ENCODE data around the gene RAD51B. TPM values are rescaled to one million over a fixed set of nuclear protein-coding genes. Genes with fewer than 3 reads are reported as not detected.

RAD51B gene
- total and polyA plus RNA-seq, 8 donors: 1.8 to 30.7 (median 15.3) TPM

DNA sequence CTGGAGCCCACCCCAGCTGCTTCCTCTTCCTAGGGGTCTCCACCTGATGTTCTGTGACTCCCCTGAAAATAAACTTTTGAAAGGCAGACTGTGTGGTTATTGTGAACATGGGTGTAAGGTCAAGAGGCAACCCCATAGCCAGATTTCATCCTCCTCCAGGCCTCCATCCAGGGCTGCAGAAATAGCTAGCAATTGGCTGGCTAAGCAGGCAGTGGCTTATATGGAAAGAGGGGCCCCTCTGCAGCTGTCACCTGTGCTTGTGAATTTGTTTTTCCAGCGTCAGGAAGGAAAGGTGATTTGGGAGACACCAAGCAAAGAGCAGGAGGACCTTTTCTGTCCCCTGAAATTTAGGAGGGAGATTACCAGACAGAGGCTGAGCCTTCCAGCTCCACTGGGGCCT, 917.5 kb downstream of the RAD51B start:
- Histone ChIP-seq H3K4me1 (peaks cover 0 to 43% (median 19%) of the 10 kb centered on the region in 4 donors), H3K4me3 (no peak overlapping the region), H3K27me3 (no peaks in the 10 kb centered on the region), H3K9me3 (no peaks in the 10 kb centered on the region), H3K36me3 (no peaks in the 10 kb centered on the region), H3K27ac (peak overlapping the region in 3 of 5 donors; percentile 53 to 78 (median 73))
- no peak for TF ChIP-seq POLR2A (IDR thresholded peaks at IDR 0.05)
- intact Hi-C loops (cut with DNase I; ENCODE audit: low total_unique reads): no loop called here
- DNase-seq: no peak
- 50 to 82% (median 73%) methylated on average over 1 of the region's 1 CpG for whole genome bisulfite sequencing, 5 donors

DNA sequence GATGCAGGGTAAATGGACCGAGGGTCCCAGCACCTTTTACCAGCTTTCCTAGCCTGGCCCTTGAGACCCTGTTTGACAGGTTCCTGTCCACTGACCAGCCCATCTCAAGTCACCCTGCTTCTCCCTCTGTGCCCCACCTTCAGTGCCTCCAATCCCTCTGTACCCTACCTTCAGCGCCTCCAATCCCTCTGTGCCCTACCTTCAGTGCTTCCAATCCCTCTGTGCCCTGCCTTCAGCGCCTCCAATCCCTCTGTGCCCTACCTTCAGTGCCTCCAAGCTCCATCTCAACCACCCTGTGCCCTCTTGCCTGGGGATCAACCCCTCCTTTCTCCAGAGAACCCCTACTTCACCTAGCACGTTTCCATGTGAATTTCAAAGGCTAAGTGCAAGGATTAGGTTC, 919.0 kb downstream of the RAD51B start:
- intact Hi-C loops (cut with DNase I; ENCODE audit: low total_unique reads): no loop called here
- H3K27me3 ChIP-seq: no peaks in the 10 kb centered on the region
- H3K36me3 ChIP-seq: no peaks in the 10 kb centered on the region
- DNase-seq: no peak
- H3K4me3 ChIP-seq: no peak overlapping the region
- no peak overlapping the region for H3K27ac ChIP-seq
- no peaks in the 10 kb centered on the region for H3K9me3 ChIP-seq
- H3K4me1 ChIP-seq: peaks cover 0 to 39% (median 19%) of the 10 kb centered on the region in 4 donors
- WGBS, 5 donors: 81 to 98% (median 92%) methylated on average over 4 of the region's 4 CpGs
- no peak for TF ChIP-seq POLR2A (IDR thresholded peaks at IDR 0.05)
- TF ChIP-seq, protein P1, sequence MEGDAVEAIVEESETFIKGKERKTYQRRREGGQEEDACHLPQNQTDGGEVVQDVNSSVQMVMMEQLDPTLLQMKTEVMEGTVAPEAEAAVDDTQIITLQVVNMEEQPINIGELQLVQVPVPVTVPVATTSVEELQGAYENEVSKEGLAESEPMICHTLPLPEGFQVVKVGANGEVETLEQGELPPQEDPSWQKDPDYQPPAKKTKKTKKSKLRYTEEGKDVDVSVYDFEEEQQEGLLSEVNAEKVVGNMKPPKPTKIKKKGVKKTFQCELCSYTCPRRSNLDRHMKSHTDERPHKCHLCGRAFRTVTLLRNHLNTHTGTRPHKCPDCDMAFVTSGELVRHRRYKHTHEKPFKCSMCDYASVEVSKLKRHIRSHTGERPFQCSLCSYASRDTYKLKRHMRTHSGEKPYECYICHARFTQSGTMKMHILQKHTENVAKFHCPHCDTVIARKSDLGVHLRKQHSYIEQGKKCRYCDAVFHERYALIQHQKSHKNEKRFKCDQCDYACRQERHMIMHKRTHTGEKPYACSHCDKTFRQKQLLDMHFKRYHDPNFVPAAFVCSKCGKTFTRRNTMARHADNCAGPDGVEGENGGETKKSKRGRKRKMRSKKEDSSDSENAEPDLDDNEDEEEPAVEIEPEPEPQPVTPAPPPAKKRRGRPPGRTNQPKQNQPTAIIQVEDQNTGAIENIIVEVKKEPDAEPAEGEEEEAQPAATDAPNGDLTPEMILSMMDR (IDR thresholded peaks at IDR 0.05): no peak
- no peak for TF ChIP-seq EP300 (IDR thresholded peaks at IDR 0.05)
- no peak for TF ChIP-seq POLR2AphosphoS5 (IDR thresholded peaks at IDR 0.05)

DNA sequence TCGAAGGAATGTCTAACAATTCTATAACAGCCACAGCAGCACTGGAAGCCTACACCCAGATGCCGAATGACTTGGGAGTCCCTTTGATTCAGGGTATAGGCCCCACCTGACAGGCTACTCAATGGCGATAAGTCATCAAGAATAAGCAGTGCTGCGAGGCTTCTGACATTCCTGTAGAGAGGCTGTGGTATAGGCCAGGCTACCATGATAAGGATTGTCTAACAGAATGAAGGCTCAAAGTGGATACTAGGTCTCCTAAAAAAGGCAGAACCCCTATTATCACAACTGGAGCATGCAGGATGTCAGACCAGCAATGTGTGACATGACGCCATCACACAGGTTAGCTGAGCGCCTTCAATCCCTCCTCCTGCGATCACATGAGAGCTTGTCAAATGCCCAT, 920.1 kb downstream of the RAD51B start:
- Histone ChIP-seq H3K27me3 (no peaks in the 10 kb centered on the region), H3K9me3 (no peaks in the 10 kb centered on the region), H3K4me3 (no peak overlapping the region), H3K27ac (no peak overlapping the region), H3K36me3 (no peaks in the 10 kb centered on the region), H3K4me1 (peaks cover 0 to 28% (median 19%) of the 10 kb centered on the region in 4 donors)
- TF ChIP-seq, protein P1 (IDR thresholded peaks at IDR 0.05): no peak
- TF ChIP-seq POLR2AphosphoS5 (IDR thresholded peaks at IDR 0.05) (no peak), POLR2A (IDR thresholded peaks at IDR 0.05) (no peak), EP300 (IDR thresholded peaks at IDR 0.05) (no peak)
- intact Hi-C loops (cut with DNase I; ENCODE audit: low total_unique reads): no loop called here
- WGBS, 5 donors: 91 to 99% (median 97%) methylated on average over 7 of the region's 7 CpGs
- DNase-seq: no peak

DNA sequence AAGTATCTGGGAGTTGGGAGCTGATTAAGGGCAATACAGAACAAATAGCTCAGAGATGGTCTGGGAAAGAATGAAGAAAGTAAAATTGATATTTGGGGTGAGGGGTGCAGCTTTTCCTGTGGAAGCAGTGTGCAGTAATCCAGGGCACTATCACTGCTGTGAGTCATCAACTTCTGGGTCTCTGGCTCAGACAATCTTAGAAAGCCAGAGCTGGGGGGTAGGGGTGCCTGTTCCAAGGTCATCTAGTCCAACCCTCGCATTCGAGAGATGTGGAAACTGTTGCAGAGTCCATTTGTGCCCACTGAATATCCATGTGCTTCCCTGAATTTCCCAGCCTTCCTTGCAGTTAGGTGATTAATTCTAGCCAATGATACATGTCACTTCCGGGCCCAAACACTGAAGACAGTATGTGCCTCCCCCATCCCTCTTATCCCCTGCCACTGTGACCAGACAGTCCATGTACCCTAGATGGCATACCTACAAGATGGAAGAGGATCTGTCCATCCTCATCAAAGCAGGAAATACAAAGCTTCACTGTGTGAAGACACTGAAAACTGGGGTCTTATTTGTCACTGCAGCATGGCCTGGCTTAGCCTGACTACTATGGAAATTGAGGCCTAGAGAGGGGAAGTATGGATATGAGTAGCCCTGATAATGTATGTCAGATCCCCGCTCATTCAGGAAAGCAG, 921.4 kb downstream of the RAD51B start:
- intact Hi-C loops (cut with DNase I; ENCODE audit: low total_unique reads): no loop called here
- WGBS, 5 donors: 90 to 97% (median 93%) methylated on average over 4 of the region's 4 CpGs
- Histone ChIP-seq H3K4me3 (no peak overlapping the region), H3K27ac (no peak overlapping the region), H3K27me3 (no peaks in the 10 kb centered on the region), H3K36me3 (no peaks in the 10 kb centered on the region), H3K9me3 (no peaks in the 10 kb centered on the region), H3K4me1 (peaks cover 0 to 16% (median 11%) of the 10 kb centered on the region in 4 donors)
- no peak for DNase-seq
- TF ChIP-seq EP300 (IDR thresholded peaks at IDR 0.05) (no peak), POLR2AphosphoS5 (IDR thresholded peaks at IDR 0.05) (no peak), POLR2A (IDR thresholded peaks at IDR 0.05) (no peak)
- TF ChIP-seq, protein P1 (IDR thresholded peaks at IDR 0.05): no peak

DNA sequence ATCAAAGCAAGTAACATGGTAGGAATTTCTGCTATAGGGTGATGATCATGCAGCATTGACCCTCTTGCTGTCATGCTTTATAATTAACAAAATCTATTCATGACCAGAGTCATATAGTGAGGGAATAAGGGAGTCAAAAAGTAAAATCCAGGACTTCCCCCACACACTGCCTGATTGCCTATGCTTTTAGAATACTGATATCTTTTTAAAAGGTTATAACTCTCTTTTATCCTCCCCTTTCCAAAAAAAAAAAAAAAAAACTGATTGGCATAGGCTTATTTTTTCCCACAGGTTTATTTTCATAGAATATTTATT, 921.9 kb downstream of the RAD51B start:
- intact Hi-C loops (cut with DNase I; ENCODE audit: low total_unique reads): no loop called here
- no peak overlapping the region for H3K27ac ChIP-seq
- no peaks in the 10 kb centered on the region for H3K27me3 ChIP-seq
- no peak for TF ChIP-seq POLR2A (IDR thresholded peaks at IDR 0.05)
- TF ChIP-seq, protein P1 (IDR thresholded peaks at IDR 0.05): no peak
- H3K4me1 ChIP-seq: peaks cover 0 to 12% (median 6%) of the 10 kb centered on the region in 4 donors
- no peaks in the 10 kb centered on the region for H3K36me3 ChIP-seq
- no peaks in the 10 kb centered on the region for H3K9me3 ChIP-seq
- no peak overlapping the region for H3K4me3 ChIP-seq
- DNase-seq: no peak
